Measurements from ENCODE around the gene MYO10.
"Not testable (repeated sequence)": the region's sequence is repeated elsewhere in the genome, so short reads cannot be mapped to it uniquely, and the experiment has no call there.

The MYO10 gene

DNA sequence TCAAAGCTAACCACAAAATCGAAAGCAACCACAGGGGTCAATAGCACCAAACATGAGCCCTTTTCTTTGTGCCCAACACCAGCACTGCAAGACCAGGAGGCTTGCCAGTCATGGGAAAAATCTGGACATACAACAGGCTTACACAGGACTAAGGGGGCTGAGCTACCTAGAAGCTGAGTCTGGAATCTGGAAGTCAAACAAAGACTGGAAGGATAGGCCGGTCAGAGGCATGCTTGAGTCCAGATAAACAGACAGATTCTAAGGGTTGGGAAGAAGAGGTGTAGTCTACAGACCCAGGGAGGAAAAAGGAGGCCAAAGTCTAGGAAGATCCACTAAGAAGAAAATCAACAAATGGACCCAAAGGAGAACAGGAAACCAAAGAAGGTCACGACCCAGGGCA, 73.3 kb downstream of the MYO10 start:
- DNase-seq (ENCODE audit: low read depth), result no peak

DNA sequence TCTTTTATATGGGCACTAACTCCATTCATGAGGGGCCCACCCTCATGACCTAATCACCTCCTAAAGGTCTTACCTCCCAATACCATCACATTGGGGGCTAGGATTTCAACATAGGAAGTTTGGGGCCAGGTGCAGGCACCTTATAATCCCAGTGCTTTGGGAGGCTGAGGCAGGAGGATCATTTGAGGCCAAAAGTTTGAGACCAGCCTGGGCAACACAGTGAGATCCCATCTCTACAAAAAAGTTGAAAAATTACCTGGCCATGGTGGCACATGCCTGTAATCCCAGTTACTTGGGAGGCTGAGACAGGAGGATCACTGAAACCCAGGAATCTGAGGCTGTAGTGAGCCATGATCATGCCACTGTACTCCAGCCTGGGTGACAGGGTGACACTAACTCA, 76.7 kb downstream of the MYO10 start:
- no peak for DNase-seq (ENCODE audit: low read depth)

DNA sequence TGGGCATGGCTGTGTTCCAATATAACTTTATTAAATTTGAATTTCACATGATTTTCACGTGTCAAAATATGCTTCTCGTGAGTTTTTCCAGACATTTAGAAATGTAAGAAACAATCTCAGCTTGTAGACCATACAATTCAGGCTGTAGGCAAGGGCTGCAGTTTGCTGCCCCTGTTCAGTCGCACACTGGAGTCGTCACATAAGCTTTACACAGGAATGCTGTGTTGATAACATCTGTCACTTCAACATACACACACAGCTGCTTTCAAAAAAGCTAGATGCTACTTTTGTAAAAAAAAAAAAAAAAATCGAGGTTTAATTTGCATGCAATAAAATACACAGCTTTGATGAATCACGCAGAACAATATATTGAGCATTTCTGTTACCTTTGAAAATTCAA, 77.9 kb downstream of the MYO10 start:
- no peak for DNase-seq (ENCODE audit: low read depth)

GRCh38 chr5:16857635-16858034, 78.5 kb downstream of the MYO10 start:
- DNase-seq (ENCODE audit: low read depth), result no peak

GRCh38 chr5:16856531-16856930, 79.6 kb downstream of the MYO10 start:
- no peak for DNase-seq (ENCODE audit: low read depth)

- DNase-seq (ENCODE audit: low read depth), result no peak
These were observed 80.2 kb downstream of the MYO10 start for GRCh38 chr5:16855898-16856297.

- no peak for DNase-seq (ENCODE audit: low read depth)
These were observed 80.6 kb downstream of the MYO10 start for GRCh38 chr5:16855485-16855884.

DNA sequence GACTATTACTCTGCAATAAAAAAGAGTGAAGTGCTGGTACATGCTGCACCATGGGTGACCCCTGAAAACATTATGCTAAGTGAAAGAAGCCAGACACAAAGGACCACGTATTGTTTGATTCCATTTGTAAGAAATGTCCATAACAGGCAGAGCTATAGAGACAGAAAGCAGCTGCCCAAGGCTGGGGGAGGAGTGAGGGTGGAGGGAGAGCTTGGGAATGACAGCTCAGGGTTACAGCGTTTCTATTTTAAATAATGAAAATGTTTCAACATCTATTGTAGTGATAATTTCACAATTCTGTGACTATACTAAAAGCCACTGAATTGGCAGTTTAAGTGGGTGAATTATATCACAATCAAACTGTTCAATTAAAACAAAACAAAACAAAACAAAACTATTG, 81.7 kb downstream of the MYO10 start:
- no peak for DNase-seq (ENCODE audit: low read depth)

DNA sequence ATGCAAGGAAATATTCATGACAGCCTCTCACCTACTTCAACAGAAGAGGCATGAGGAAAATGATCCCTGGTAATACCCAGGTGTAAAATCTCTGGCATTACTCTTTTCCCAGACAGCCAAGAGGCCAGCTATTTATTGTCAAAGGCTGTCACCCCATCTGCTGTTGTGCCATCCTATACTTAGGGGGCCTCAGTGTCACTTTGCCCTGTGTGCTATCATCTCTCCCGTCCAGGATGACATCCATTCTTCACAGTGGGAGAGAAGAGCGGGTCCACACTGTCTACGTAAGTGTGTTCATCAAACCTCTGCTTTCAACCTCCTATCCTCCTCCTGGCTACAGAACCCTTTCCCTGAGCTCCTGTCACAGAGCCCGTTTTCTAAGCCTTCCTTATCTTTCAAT, 82.6 kb downstream of the MYO10 start:
- DNase-seq (ENCODE audit: low read depth), result no peak

DNA sequence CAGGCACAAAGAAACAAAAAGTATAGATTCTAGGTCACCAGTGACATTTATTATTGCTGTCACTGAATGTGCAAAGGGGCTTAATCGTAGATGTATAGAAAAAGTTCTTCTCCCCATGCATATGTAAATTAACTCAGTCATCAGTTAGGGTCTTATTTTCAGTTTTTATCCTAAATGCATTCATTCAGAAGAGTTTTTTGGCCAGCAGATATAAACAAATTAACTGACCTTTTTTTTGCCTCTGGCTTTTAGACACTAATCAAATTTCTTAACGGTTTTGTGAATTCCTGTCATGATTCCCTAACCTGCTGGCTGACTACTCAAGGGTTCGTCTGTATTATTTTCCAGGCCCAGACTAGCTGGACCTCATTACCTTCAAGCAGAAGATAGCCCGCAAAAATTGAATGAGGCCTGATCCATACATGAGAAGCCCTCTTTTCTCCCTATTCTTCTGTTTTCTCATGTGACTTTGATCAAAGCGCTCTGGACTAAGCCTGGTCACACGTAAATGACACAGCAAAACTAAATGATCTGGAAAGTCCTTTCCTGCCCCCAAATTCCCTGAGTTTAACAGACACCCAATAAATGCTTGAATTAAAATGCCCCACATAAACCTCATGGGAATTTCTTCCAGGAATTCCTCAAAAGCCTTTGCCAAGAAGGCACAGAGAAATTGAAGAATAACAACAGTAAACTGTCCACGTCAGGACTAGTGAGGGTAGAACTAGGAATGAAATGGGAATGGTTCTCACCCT, 83.7 kb downstream of the MYO10 start:
- DNase-seq (ENCODE audit: low read depth), result no peak

DNA sequence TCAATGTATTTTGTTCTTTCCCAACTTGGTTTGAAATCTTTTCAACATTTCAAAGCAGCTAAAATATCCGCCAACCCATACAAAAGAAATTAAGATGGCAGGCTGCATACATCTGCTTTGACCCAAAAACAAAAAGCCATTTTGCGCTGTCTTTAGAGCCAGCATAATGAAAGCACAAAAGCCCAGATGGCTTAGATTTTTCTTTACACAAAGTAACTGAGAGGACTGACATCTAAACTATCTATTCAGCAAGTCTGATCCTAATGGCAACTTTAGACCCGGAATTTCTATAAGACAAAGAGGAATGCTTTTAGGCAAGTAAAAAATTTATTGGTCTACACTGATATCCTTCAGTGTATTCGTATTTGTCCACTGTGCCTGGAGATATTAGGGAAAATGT, 86.3 kb downstream of the MYO10 start:
- no peak for DNase-seq (ENCODE audit: low read depth)

DNA sequence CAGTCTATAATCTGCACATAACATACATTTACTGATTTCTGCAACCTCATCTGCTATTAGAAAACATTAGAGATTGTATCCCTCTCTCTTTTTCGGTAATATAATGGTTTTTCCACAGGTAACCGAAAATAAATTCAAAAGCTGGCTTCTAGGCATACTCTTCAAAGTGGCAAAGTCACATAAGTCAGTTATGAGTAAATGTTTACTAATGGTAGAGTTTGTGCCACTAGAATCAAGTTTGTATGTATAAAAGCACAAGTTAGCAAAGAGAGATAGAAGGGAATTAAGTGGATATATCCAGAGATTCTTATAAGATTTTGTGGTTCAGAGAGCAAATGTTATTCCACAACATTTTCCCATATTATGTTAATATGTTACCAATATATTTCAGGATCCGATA, 86.9 kb downstream of the MYO10 start:
- DNase-seq (ENCODE audit: low read depth), result no peak

- no peak for DNase-seq (ENCODE audit: low read depth)
These were observed 91.1 kb downstream of the MYO10 start for GRCh38 chr5:16844952-16845351.

- no peak for DNase-seq (ENCODE audit: low read depth)
These were observed 93.2 kb downstream of the MYO10 start for GRCh38 chr5:16842896-16843295.

DNA sequence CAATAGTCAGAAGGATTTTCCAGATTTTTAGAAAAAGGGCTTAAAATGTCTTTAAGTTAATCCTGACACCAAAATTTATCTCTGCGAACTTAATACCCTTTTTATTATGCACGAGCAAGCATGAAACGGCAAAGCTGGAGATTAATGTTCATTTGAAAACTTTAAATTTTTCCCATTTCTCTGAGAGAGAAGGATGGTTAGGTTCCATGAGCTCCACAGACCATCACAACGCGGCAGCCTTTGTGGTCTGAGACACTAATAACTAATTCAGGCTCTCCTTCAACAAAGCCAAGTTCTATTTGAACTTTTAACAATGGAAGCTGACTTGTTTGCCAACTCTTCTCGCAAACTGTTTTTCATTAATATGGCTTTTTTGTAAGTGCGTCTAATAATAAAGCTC, 94.7 kb downstream of the MYO10 start:
- no peak for DNase-seq (ENCODE audit: low read depth)

GRCh38 chr5:16837305-16837704, 98.8 kb downstream of the MYO10 start:
- DNase-seq (ENCODE audit: low read depth), result no peak

- no peak for DNase-seq (ENCODE audit: low read depth)
These were observed 102.1 kb downstream of the MYO10 start for GRCh38 chr5:16834029-16834428.

GRCh38 chr5:16831326-16831725, 104.8 kb downstream of the MYO10 start:
- DNase-seq (ENCODE audit: low read depth), result not testable (repeated sequence)

GRCh38 chr5:16827755-16828154, 108.3 kb downstream of the MYO10 start:
- DNase-seq (ENCODE audit: low read depth), result no peak

GRCh38 chr5:16826379-16827125, 109.5 kb downstream of the MYO10 start:
- no peak for DNase-seq (ENCODE audit: low read depth)

DNA sequence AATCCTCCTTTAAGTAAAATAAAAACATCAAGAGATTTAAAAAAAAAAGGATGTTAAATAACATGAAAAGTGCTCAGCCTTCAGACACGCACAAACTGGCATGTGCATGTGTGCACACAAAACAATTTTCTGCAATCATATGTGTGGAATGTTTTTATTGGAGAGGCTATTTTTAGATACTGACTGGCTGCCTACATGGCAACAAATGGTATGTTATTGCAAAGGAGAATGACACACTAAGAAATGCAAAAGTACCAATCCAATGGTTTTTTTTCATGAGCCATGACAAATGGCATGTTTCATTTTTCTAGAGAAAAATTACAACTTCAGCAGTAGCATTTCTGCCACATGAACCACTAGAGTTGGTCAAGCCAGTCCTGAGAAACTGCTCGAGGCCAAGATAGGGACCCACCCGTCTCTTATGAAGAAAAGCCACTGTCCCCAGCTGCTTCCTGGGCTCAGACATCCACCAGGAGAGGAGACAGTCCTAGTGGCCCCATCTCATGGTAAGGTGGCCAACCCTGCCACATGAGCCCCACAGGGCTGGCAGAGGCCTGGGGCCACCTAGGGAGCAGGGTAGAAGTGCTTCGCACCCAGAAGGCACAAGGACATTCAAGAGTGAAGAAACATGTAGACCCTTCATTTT, 116.4 kb downstream of the MYO10 start:
- no peak for DNase-seq (ENCODE audit: low read depth)

DNA sequence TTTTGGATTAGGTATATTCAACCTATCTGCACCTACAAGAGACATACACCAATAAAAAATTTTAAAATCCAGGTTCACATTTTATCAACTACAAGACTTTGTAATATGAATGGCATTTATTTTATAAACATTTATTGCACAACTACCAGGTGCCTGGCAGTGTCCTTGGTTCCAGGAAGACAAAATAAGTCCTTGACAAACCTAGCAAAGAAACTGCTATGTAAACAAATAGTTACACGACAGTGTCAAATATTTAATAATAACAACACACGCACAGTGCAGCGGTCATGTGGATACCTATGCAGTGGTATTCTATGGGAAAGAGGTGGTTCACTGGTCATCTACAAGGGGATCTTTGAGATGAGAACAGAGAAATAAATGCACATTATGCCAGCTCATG, 120.7 kb downstream of the MYO10 start:
- no peak for DNase-seq (ENCODE audit: low read depth)

- DNase-seq (ENCODE audit: low read depth), result no peak
These were observed 123.2 kb downstream of the MYO10 start for GRCh38 chr5:16812911-16813310.

All from activated T-cell treated with anti-CD3 and anti-CD28 coated beads for 1 hour (primary cell).